H9 (cell line): ENCODE measurements around the gene SEMA5A. TPM values are rescaled to one million over a fixed set of nuclear protein-coding genes. Genes with fewer than 3 reads are reported as not detected.

Experiments used
- DNase-seq: peaks from one replicate; pipeline ENCODE4 v3.0.0-alpha.2; 2017
- H2AFZ ChIP-seq: one replicate; pipeline ENCODE4 v1.6.1; 2013; ENCODE audit warnings: mild to moderate bottlenecking, low read length, control low read depth, moderate library complexity
- H2AK5ac ChIP-seq: 2 replicates; pipeline ENCODE4 v1.6.1; 2013; ENCODE audit warnings: low read length, control low read depth, mixed read lengths; ENCODE audit not compliant: insufficient read length
- H2BK120ac ChIP-seq: one replicate; pipeline ENCODE4 v1.6.1; 2013; ENCODE audit warnings: low read depth, mild to moderate bottlenecking, low read length, control low read depth, inconsistent platforms; ENCODE audit not compliant: poor library complexity, severe bottlenecking
- H2BK12ac ChIP-seq: 2 replicates; pipeline ENCODE4 v1.6.1; 2013; ENCODE audit warnings: low read length, control low read depth, mixed read lengths, low read depth; ENCODE audit not compliant: insufficient read length
- H2BK15ac ChIP-seq: 2 replicates; pipeline ENCODE4 v1.6.1; 2013; ENCODE audit warnings: low read depth, low read length, control low read depth
- H2BK20ac ChIP-seq: one replicate; pipeline ENCODE4 v1.6.1; 2013; ENCODE audit warnings: low read depth, mild to moderate bottlenecking, low read length, control low read depth, inconsistent platforms; ENCODE audit not compliant: poor library complexity, severe bottlenecking
- H2BK5ac ChIP-seq: 2 replicates; pipeline ENCODE4 v1.6.1; 2013; ENCODE audit warnings: low read length, control low read depth, mixed read lengths; ENCODE audit not compliant: insufficient read length
- H3K14ac ChIP-seq: 2 replicates; pipeline ENCODE4 v1.6.1; 2013; ENCODE audit warnings: low read length, control low read depth; ENCODE audit not compliant: insufficient read depth
- H3K18ac ChIP-seq: 2 replicates; pipeline ENCODE4 v1.6.1; 2013; ENCODE audit warnings: low read depth, mild to moderate bottlenecking, mixed read lengths, low read length, control low read depth; ENCODE audit not compliant: insufficient read length
- H3K23ac ChIP-seq: 2 replicates; pipeline ENCODE4 v1.6.1; 2013; ENCODE audit warnings: low read length, control low read depth, mixed read lengths, low read depth; ENCODE audit not compliant: insufficient read length
- H3K23me2 ChIP-seq: 2 replicates; pipeline ENCODE4 v1.6.1; 2013; ENCODE audit warnings: low read depth, mild to moderate bottlenecking, mixed read lengths, low read length, control low read depth; ENCODE audit not compliant: insufficient read length, poor library complexity, severe bottlenecking
- H3K27ac ChIP-seq: 2 replicates; pipeline ENCODE4 v1.5.1; 2013; ENCODE audit warnings: low read length, control low read depth, mixed read lengths, low read depth; ENCODE audit not compliant: insufficient read length
- H3K27me3 ChIP-seq: 2 replicates; pipeline ENCODE4 v1.6.1; 2013; ENCODE audit warnings: low read length, control low read depth, inconsistent platforms; ENCODE audit not compliant: insufficient read depth
- H3K4ac ChIP-seq: 2 replicates; pipeline ENCODE4 v1.6.1; 2013; ENCODE audit warnings: low read depth, mild to moderate bottlenecking, control low read depth, inconsistent platforms, low read length, moderate library complexity
- H3K4me1 ChIP-seq: 2 replicates; pipeline ENCODE4 v1.6.1; 2013; ENCODE audit warnings: low read length, control low read depth, inconsistent platforms; ENCODE audit not compliant: insufficient read depth
- H3K4me2 ChIP-seq: 2 replicates; pipeline ENCODE4 v1.6.1; 2013; ENCODE audit warnings: low read length, control low read depth, mixed read lengths; ENCODE audit not compliant: insufficient read length, insufficient read depth
- H3K56ac ChIP-seq: 2 replicates; pipeline ENCODE4 v1.6.1; 2013; ENCODE audit warnings: low read depth, mild to moderate bottlenecking, mixed read lengths, low read length, control low read depth; ENCODE audit not compliant: insufficient read length
- H3K79me1 ChIP-seq: 2 replicates; pipeline ENCODE4 v1.6.1; 2013; ENCODE audit warnings: low read depth, mild to moderate bottlenecking, moderate library complexity, low read length, control low read depth, inconsistent platforms; ENCODE audit not compliant: insufficient read depth, poor library complexity, severe bottlenecking
- H3K79me2 ChIP-seq: 2 replicates; pipeline ENCODE4 v1.6.1; 2013; ENCODE audit warnings: low read length, control low read depth, inconsistent platforms; ENCODE audit not compliant: insufficient read depth
- H3K9ac ChIP-seq: 2 replicates; pipeline ENCODE4 v1.6.1; 2013; ENCODE audit warnings: low read length, control low read depth, mixed read lengths; ENCODE audit not compliant: insufficient read length; ENCODE audit errors: extremely low read depth
- H3K9me3 ChIP-seq: one replicate; pipeline ENCODE4 v1.6.1; 2013; ENCODE audit warnings: low read depth, low read length, inconsistent platforms; ENCODE audit not compliant: control insufficient read depth
- H3T11ph ChIP-seq: one replicate; pipeline ENCODE4 v1.6.1; 2013; ENCODE audit warnings: mild to moderate bottlenecking, low read length, control low read depth, inconsistent platforms
- H4K20me1 ChIP-seq: one replicate; pipeline ENCODE4 v1.6.1; 2013; ENCODE audit not compliant: control insufficient read depth, insufficient read length, insufficient read depth
- H4K5ac ChIP-seq: 2 replicates; pipeline ENCODE4 v1.6.1; 2013; ENCODE audit warnings: low read depth, mild to moderate bottlenecking, mixed read lengths, low read length, control low read depth; ENCODE audit not compliant: insufficient read length
- H4K8ac ChIP-seq: replicated peaks from 2 replicates; pipeline ENCODE4 v1.6.1; 2013; ENCODE audit warnings: low read length, control low read depth, mixed read lengths, low read depth; ENCODE audit not compliant: insufficient read length
- H4K91ac ChIP-seq: 2 replicates; pipeline ENCODE4 v1.6.1; 2013; ENCODE audit warnings: low read depth, mild to moderate bottlenecking, moderate library complexity, mixed read lengths, low read length, control low read depth; ENCODE audit not compliant: insufficient read length
- H3K27ac Mint-ChIP-seq, 3 experiments: 2 replicates in 2 of 3; 3 replicates in 1 of 3; pipeline ENCODE4 v1.8.0; 2020 to 2021; ENCODE audit warnings: mixed read lengths in 3 of 3, mild to moderate bottlenecking in 1 of 3, moderate library complexity in 1 of 3
- H3K27me3 Mint-ChIP-seq: 2 replicates; pipeline ENCODE4 v1.8.0; 2021; ENCODE audit warnings: low read depth, mild to moderate bottlenecking, moderate library complexity, mixed read lengths
- H3K36me3 Mint-ChIP-seq, 3 experiments: 2 replicates in 2 of 3; 3 replicates in 1 of 3; pipeline ENCODE4 v1.8.0; 2020 to 2021; ENCODE audit warnings: low read depth in 3 of 3, mixed read lengths in 3 of 3; ENCODE audit not compliant: insufficient read depth in 1 of 3
- H3K4me1 Mint-ChIP-seq, 2 experiments: 2 replicates each; pipeline ENCODE4 v1.8.0; 2020; ENCODE audit warnings: mixed read lengths in 2 of 2
- H3K4me3 Mint-ChIP-seq, 2 experiments: 2 replicates in 1 of 2; 3 replicates in 1 of 2; pipeline ENCODE4 v1.8.0; 2020 to 2021; ENCODE audit warnings: mild to moderate bottlenecking in 2 of 2, mixed read lengths in 2 of 2, moderate library complexity in 1 of 2
- H3K9me3 Mint-ChIP-seq, 2 experiments: 2 replicates in 1 of 2; 3 replicates in 1 of 2; pipeline ENCODE4 v1.8.0; 2020; ENCODE audit warnings: mild to moderate bottlenecking in 2 of 2, mixed read lengths in 2 of 2, moderate library complexity in 1 of 2
- WGBS: extraction: QIAGEN DNeasy Blood & Tissue Kit; methylation state at CpG from one replicate; pipeline ENCODE4 v1.1.7; 2013; ENCODE audit warnings: missing lambda C conversion rate, low lambda C conversion rate, mixed read lengths; ENCODE audit not compliant: insufficient read length; ENCODE audit errors: extremely low coverage; 5-methylcytosine and 5-hydroxymethylcytosine counted together
- total RNA-seq: library from RNA; stranded (reverse); gene quantifications from 2 replicates; pipeline ENCODE4 v1.2.1, GENCODE V29; 2021
- TF ChIP-seq, protein P1 (sequence below): fragments of 200-600 bp; sonication (generic); conservative IDR thresholded peaks from 3 replicates; pipeline ENCODE4 v1.8.0; 2021; ENCODE audit warnings: antibody characterized with exemption, mild to moderate bottlenecking

Gene SEMA5A
- total RNA-seq, 1 experiment from 2014 or later, result 4.3 TPM

- TF ChIP-seq, protein P1, sequence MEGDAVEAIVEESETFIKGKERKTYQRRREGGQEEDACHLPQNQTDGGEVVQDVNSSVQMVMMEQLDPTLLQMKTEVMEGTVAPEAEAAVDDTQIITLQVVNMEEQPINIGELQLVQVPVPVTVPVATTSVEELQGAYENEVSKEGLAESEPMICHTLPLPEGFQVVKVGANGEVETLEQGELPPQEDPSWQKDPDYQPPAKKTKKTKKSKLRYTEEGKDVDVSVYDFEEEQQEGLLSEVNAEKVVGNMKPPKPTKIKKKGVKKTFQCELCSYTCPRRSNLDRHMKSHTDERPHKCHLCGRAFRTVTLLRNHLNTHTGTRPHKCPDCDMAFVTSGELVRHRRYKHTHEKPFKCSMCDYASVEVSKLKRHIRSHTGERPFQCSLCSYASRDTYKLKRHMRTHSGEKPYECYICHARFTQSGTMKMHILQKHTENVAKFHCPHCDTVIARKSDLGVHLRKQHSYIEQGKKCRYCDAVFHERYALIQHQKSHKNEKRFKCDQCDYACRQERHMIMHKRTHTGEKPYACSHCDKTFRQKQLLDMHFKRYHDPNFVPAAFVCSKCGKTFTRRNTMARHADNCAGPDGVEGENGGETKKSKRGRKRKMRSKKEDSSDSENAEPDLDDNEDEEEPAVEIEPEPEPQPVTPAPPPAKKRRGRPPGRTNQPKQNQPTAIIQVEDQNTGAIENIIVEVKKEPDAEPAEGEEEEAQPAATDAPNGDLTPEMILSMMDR, result no peak
- no peaks in the 10 kb centered on the region for H3K23me2 ChIP-seq
- no peak overlapping the region for H2AFZ ChIP-seq
- H3K27me3 ChIP-seq, result no peaks in the 10 kb centered on the region
- no peak overlapping the region for H2BK15ac ChIP-seq
- H3K56ac ChIP-seq, result no peak overlapping the region
- H3K27ac ChIP-seq, result no peak overlapping the region
- no CpG with 5 or more reads among the region's 1 CpG for WGBS
- H3K4ac ChIP-seq, result no peak overlapping the region
- no peak overlapping the region for H3K9ac ChIP-seq
- no peak overlapping the region for H3T11ph ChIP-seq
- no peak overlapping the region for H3K4me3 Mint-ChIP-seq
- no peaks in the 10 kb centered on the region for H3K4me1 ChIP-seq
- H2BK120ac ChIP-seq, result no peak overlapping the region
- no peak overlapping the region for H2BK20ac ChIP-seq
- no peaks in the 10 kb centered on the region for H3K79me1 ChIP-seq
- H3K27me3 Mint-ChIP-seq, result no peaks in the 10 kb centered on the region; the same call in 1 of the 2 replicates
- H2AK5ac ChIP-seq, result no peak overlapping the region
- H3K9me3 Mint-ChIP-seq, result no peaks in the 10 kb centered on the region
- H4K8ac ChIP-seq, result no peak overlapping the region
- H3K14ac ChIP-seq, result no peak overlapping the region
- no peaks in the 10 kb centered on the region for H3K79me2 ChIP-seq
- H4K5ac ChIP-seq, result no peak overlapping the region
- peaks cover 0 to 3% of the 10 kb centered on the region in 2 experiments; a peak in 1 of 4 replicates for H3K4me1 Mint-ChIP-seq
- no peak for DNase-seq
- H3K27ac Mint-ChIP-seq, result no peak overlapping the region
- H4K20me1 ChIP-seq, result no peaks in the 10 kb centered on the region
- no peak overlapping the region for H4K91ac ChIP-seq
- no peaks in the 10 kb centered on the region for H3K36me3 Mint-ChIP-seq
- H2BK12ac ChIP-seq, result no peak overlapping the region
- H2BK5ac ChIP-seq, result no peak overlapping the region
- no peak overlapping the region for H3K23ac ChIP-seq
- H3K4me2 ChIP-seq, result no peak overlapping the region
- H3K18ac ChIP-seq, result no peak overlapping the region
- H3K9me3 ChIP-seq, result no peaks in the 10 kb centered on the region
These were observed 356.2 kb downstream of the SEMA5A start for GRCh38 chr5:9189681-9190080.
